Measurements from ENCODE around the gene ARID1B.
A peak's percentile ranks its signal among the peaks of the same experiment; 100 is the strongest.

ARID1B gene

GRCh38 chr6:157019115-157019641, 242.0 kb downstream of the ARID1B start:
- TF ChIP-seq, protein P1, sequence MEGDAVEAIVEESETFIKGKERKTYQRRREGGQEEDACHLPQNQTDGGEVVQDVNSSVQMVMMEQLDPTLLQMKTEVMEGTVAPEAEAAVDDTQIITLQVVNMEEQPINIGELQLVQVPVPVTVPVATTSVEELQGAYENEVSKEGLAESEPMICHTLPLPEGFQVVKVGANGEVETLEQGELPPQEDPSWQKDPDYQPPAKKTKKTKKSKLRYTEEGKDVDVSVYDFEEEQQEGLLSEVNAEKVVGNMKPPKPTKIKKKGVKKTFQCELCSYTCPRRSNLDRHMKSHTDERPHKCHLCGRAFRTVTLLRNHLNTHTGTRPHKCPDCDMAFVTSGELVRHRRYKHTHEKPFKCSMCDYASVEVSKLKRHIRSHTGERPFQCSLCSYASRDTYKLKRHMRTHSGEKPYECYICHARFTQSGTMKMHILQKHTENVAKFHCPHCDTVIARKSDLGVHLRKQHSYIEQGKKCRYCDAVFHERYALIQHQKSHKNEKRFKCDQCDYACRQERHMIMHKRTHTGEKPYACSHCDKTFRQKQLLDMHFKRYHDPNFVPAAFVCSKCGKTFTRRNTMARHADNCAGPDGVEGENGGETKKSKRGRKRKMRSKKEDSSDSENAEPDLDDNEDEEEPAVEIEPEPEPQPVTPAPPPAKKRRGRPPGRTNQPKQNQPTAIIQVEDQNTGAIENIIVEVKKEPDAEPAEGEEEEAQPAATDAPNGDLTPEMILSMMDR (IDR thresholded peaks at IDR 0.05; ENCODE audit: borderline replicate concordance, control extremely low read depth, extremely low read depth, insufficient read depth, missing control alignments): no peak
- peak; percentile 24 for DNase-seq (ENCODE audit: low spot score)
- in situ Hi-C loops (cut with MboI; ENCODE audit: low sequenced_read_pairs, unreplicated experiment): no loop called here

DNA sequence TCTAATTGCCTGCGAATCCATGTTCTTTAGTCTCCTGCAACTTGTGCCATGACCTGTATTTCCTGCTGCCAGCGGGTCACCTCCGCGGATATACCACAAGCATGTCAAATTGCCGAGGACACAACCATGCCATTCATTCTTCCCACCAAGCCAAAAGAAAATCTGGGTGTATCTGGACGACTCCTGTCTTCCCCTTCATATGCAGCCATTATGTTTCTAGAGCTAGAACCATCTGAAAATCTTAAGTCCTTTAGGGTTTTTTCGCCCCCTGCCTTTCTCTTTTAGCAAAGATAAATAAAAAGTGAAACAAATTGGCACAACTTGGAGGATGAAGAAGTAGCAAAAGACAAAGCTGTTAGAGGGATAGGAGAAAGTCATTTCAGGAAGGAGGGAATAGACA, 242.6 kb downstream of the ARID1B start:
- TF ChIP-seq, protein P1 (IDR thresholded peaks at IDR 0.05; ENCODE audit: borderline replicate concordance, control extremely low read depth, extremely low read depth, insufficient read depth, missing control alignments): no peak
- peak; percentile 29 for DNase-seq (ENCODE audit: low spot score)
- in situ Hi-C loops (cut with MboI; ENCODE audit: low sequenced_read_pairs, unreplicated experiment): loop anchor here (10.0 kb wide), 1 partner anchor 235 kb away; no protein-coding TSS in a partner anchor

DNA sequence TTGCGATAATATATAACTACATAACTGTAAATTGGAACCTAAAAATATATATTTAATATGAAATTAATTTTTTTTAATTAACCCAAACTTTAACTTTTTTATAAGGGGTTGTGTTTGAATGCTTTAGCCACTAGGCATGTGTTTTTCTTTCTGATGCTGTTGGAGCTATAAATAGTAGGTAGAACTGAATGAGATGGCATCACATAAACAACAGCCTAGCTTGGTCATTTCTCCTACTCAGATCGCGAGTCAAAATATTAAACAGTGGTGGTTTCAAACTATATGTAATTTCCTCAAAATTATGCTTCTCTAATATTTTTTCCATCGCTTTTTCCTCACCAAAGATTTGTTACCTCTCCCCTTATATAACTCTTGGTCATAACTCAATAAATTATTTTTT, 243.2 kb downstream of the ARID1B start:
- DNase-seq (ENCODE audit: low spot score): peak; percentile 37
- TF ChIP-seq, protein P1 (IDR thresholded peaks at IDR 0.05; ENCODE audit: borderline replicate concordance, control extremely low read depth, extremely low read depth, insufficient read depth, missing control alignments): no peak
- in situ Hi-C loops (cut with MboI; ENCODE audit: low sequenced_read_pairs, unreplicated experiment): loop anchor here (10.0 kb wide), 1 partner anchor 236 kb away; no protein-coding TSS in a partner anchor

DNA sequence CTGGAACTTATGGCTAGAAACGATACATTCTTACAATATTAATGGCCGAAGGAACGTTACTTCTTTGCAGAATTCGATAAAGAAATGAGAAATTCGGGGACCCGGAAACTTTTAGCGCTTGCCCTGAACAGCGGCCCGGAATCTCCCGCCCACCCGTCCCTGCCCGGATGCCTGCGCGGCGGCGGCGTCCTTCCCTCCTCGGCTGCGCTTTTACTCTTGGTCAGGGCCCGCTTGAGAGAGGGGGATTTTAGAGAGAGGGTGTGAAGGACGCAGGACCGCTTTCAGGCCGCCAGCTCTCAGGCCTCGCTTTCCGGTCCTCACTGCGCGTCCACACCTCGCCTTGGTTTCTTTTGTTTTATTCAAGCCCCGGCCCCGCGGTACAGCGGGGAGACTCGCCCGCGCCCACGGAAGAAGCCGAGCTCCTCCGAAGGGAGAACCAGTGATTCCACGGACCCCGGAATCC, 243.7 kb downstream of the ARID1B start:
- DNase-seq (ENCODE audit: low spot score): peak; percentile 86
- in situ Hi-C loops (cut with MboI; ENCODE audit: low sequenced_read_pairs, unreplicated experiment): loop anchor here (10.0 kb wide), 1 partner anchor 236 kb away; no protein-coding TSS in a partner anchor
- TF ChIP-seq, protein P1 (IDR thresholded peaks at IDR 0.05; ENCODE audit: borderline replicate concordance, control extremely low read depth, extremely low read depth, insufficient read depth, missing control alignments): no peak

- in situ Hi-C loops (cut with MboI; ENCODE audit: low sequenced_read_pairs, unreplicated experiment): loop anchor here (10.0 kb wide), 1 partner anchor 237 kb away; no protein-coding TSS in a partner anchor
- TF ChIP-seq, protein P1 (IDR thresholded peaks at IDR 0.05; ENCODE audit: borderline replicate concordance, control extremely low read depth, extremely low read depth, insufficient read depth, missing control alignments): peak; percentile 31
Observed at GRCh38 chr6:157021344-157021992, 244.3 kb downstream of the ARID1B start.

GRCh38 chr6:157021993-157022740, 245.0 kb downstream of the ARID1B start:
- peak; percentile 94 for DNase-seq (ENCODE audit: low spot score)
- in situ Hi-C loops (cut with MboI; ENCODE audit: low sequenced_read_pairs, unreplicated experiment): loop anchor here (10.0 kb wide), 1 partner anchor 237 kb away; no protein-coding TSS in a partner anchor
- TF ChIP-seq, protein P1 (IDR thresholded peaks at IDR 0.05; ENCODE audit: borderline replicate concordance, control extremely low read depth, extremely low read depth, insufficient read depth, missing control alignments): no peak

More at GRCh38 chr6:157021344-157021992, 244.3 kb downstream of the ARID1B start:
- DNase-seq (ENCODE audit: low spot score): peak; percentile 90
